Measurements from ENCODE around the gene CPXM1.
"Not testable (repeated sequence)": the region's sequence is repeated elsewhere in the genome, so short reads cannot be mapped to it uniquely, and the experiment has no call there.

CPXM1 gene

GRCh38 chr20:2820896-2821869 is 20.8 kb upstream of the CPXM1 start:
- no peak for DNase-seq

- DNase-seq, result no peak
Measured at GRCh38 chr20:2820084-2820895, 19.9 kb upstream of the CPXM1 start.

- DNase-seq, result no peak
Measured at GRCh38 chr20:2817891-2818595, 17.6 kb upstream of the CPXM1 start.

GRCh38 chr20:2817341-2817726 is 16.9 kb upstream of the CPXM1 start:
- no peak for DNase-seq

- DNase-seq, result no peak
Measured at GRCh38 chr20:2816583-2817340, 16.3 kb upstream of the CPXM1 start.

- DNase-seq, result no peak
Measured at GRCh38 chr20:2816030-2816582, 15.7 kb upstream of the CPXM1 start, which contains the start of gene TMEM239. Gene TMEM239, plus strand, starts transcription at chr20:2816364. Its CDS starts 191 bp downstream, at chr20:2816555.

- DNase-seq, result no peak
Measured at GRCh38 chr20:2815242-2815900, 14.9 kb upstream of the CPXM1 start.

GRCh38 chr20:2814587-2815051 is 14.2 kb upstream of the CPXM1 start, which contains the start of gene C20orf141:
Gene C20orf141, plus strand, starts transcription at chr20:2814987. Its CDS starts 198 bp downstream, at chr20:2815185.
- no peak for DNase-seq

GRCh38 chr20:2814076-2814475 is 13.6 kb upstream of the CPXM1 start:
- no peak for DNase-seq

GRCh38 chr20:2812189-2812588 is 11.8 kb upstream of the CPXM1 start:
- DNase-seq, result no peak

GRCh38 chr20:2809690-2810089 is 9.3 kb upstream of the CPXM1 start:
- no peak for DNase-seq

- not testable (repeated sequence) for DNase-seq
Measured at GRCh38 chr20:2807929-2808328, 7.5 kb upstream of the CPXM1 start.

- no peak for DNase-seq
Measured at GRCh38 chr20:2807019-2807418, 6.6 kb upstream of the CPXM1 start.

GRCh38 chr20:2806351-2806701 is 5.9 kb upstream of the CPXM1 start:
- no peak for DNase-seq

GRCh38 chr20:2805689-2806350 is 5.4 kb upstream of the CPXM1 start:
- DNase-seq, result no peak

GRCh38 chr20:2804852-2805688 is 4.6 kb upstream of the CPXM1 start:
- DNase-seq, result no peak

- DNase-seq, result no peak
Measured at GRCh38 chr20:2804041-2804828, 3.8 kb upstream of the CPXM1 start.

GRCh38 chr20:2801286-2801728 is 880 bp upstream of the CPXM1 start:
- DNase-seq, result no peak

Data from CD4-positive, alpha-beta T cell treated with Interleukin-17A for 1 hour (primary cell).